C4-2B (cell line): ENCODE data around the gene THOC1.

ENCODE experiments used
- CTCF ChIP-seq: fragments of 450-650 bp; conservative IDR thresholded peaks from 2 replicates; pipeline ENCODE4 v1.5.1; 2017; ENCODE audit warnings: mild to moderate bottlenecking
- ZFX ChIP-seq: fragments of 450-650 bp; IDR thresholded peaks from 2 replicates; pipeline ENCODE4 v1.6.1; 2017

DNA sequence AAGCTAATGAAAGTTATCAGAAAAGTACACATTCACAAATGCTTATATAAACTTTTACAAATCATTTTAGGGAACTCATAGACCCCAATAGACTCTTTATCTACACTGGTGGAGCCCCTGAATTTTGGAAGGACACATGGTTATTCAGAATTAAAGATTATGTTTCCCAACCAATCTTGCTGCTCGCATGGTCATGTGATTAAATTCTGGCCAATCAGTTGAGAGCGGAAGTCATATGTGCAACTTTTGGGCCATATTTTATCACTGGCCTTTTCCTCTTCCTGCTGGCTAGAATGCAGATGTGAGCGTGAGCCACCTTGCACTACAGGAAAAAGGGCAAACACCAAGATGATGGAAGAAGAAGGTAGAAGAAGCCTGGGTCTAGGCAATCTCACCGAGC lies 19.8 kb downstream of the THOC1 start:
- TF ChIP-seq CTCF (no peak), ZFX (no peak)
